SK-N-SH treated with all-trans-retinoic acid at 6 μM for 48 hours (cell line): Measurements from ENCODE around the gene IL1R1.

Experiments
- OSR1 ChIP-seq: fragments of 250-450 bp; sonication (Bioruptor Pico); IDR thresholded peaks from 2 replicates; pipeline ENCODE4 v1.8.0; 2022; ENCODE audit warnings: moderate library complexity, mild to moderate bottlenecking, inconsistent platforms
- TCF4 ChIP-seq: fragments of 250-450 bp; sonication (Bioruptor Pico); IDR thresholded peaks from 2 replicates; pipeline ENCODE4 v1.8.0; 2021; ENCODE audit warnings: mild to moderate bottlenecking, moderate library complexity, borderline replicate concordance
- ZFP3 ChIP-seq: fragments of 250-450 bp; sonication (Bioruptor Pico); IDR thresholded peaks from 2 replicates; pipeline ENCODE4 v1.5.0; 2020; ENCODE audit warnings: mild to moderate bottlenecking, moderate library complexity
- ZNF70 ChIP-seq: fragments of 450-650 bp; formaldehyde crosslinking; IDR thresholded peaks from 2 replicates; pipeline ENCODE4 v1.5.0; 2020; ENCODE audit warnings: mild to moderate bottlenecking, moderate library complexity
- TF ChIP-seq, protein P1 (sequence below): fragments of 250-450 bp; sonication (Bioruptor Pico); IDR thresholded peaks from 2 replicates; pipeline ENCODE4 v1.5.1; 2020; ENCODE audit warnings: low read depth, mild to moderate bottlenecking, moderate library complexity
- TF ChIP-seq, protein P2 (sequence below): fragments of 250-450 bp; sonication (Bioruptor Pico); IDR thresholded peaks from 2 replicates; pipeline ENCODE4 v1.8.0; 2020; ENCODE audit warnings: mild to moderate bottlenecking, moderate library complexity, borderline replicate concordance

DNA sequence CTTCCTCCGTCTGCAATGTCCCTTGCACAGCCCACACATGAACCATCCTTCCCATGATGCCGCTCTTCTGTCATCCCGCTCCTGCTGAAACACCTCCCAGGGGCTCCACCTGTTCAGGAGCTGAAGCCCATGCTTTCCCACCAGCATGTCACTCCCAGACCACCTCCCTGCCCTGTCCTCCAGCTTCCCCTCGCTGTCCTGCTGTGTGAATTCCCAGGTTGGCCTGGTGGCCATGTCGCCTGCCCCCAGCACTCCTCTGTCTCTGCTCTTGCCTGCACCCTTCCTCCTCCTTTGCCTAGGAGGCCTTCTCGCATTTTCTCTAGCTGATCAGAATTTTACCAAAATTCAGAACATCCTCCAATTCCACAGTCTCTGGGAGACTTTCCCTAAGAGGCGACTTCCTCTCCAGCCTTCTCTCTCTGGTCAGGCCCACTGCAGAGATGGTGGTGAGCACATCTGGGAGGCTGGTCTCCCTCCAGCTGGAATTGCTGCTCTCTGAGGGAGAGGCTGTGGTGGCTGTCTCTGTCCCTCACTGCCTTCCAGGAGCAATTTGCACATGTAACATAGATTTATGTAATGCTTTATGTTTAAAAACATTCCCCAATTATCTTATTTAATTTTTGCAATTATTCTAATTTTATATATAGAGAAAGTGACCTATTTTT, 35.4 kb downstream of the IL1R1 start:
- TF ChIP-seq, protein P1, sequence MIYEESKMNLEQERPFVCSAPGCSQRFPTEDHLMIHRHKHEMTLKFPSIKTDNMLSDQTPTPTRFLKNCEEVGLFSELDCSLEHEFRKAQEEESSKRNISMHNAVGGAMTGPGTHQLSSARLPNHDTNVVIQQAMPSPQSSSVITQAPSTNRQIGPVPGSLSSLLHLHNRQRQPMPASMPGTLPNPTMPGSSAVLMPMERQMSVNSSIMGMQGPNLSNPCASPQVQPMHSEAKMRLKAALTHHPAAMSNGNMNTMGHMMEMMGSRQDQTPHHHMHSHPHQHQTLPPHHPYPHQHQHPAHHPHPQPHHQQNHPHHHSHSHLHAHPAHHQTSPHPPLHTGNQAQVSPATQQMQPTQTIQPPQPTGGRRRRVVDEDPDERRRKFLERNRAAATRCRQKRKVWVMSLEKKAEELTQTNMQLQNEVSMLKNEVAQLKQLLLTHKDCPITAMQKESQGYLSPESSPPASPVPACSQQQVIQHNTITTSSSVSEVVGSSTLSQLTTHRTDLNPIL (CRISPR knock-in tag) = no peak
- no peak for TF ChIP-seq ZNF70
- TF ChIP-seq TCF4 (CRISPR knock-in tag) = no peak
- no peak for TF ChIP-seq OSR1 (CRISPR knock-in tag)
- TF ChIP-seq, protein P2, sequence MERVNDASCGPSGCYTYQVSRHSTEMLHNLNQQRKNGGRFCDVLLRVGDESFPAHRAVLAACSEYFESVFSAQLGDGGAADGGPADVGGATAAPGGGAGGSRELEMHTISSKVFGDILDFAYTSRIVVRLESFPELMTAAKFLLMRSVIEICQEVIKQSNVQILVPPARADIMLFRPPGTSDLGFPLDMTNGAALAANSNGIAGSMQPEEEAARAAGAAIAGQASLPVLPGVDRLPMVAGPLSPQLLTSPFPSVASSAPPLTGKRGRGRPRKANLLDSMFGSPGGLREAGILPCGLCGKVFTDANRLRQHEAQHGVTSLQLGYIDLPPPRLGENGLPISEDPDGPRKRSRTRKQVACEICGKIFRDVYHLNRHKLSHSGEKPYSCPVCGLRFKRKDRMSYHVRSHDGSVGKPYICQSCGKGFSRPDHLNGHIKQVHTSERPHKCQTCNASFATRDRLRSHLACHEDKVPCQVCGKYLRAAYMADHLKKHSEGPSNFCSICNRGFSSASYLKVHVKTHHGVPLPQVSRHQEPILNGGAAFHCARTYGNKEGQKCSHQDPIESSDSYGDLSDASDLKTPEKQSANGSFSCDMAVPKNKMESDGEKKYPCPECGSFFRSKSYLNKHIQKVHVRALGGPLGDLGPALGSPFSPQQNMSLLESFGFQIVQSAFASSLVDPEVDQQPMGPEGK = no peak
- TF ChIP-seq ZFP3 = no peak
